Fibroblast of the conjunctiva (primary cell): Measurements from ENCODE around the gene CCDC188.

Experiments
- DNase-seq: peaks from one replicate; pipeline ENCODE4 v3.0.0-alpha.2; 2010; ENCODE audit warnings: low read depth

The CCDC188 gene

DNA sequence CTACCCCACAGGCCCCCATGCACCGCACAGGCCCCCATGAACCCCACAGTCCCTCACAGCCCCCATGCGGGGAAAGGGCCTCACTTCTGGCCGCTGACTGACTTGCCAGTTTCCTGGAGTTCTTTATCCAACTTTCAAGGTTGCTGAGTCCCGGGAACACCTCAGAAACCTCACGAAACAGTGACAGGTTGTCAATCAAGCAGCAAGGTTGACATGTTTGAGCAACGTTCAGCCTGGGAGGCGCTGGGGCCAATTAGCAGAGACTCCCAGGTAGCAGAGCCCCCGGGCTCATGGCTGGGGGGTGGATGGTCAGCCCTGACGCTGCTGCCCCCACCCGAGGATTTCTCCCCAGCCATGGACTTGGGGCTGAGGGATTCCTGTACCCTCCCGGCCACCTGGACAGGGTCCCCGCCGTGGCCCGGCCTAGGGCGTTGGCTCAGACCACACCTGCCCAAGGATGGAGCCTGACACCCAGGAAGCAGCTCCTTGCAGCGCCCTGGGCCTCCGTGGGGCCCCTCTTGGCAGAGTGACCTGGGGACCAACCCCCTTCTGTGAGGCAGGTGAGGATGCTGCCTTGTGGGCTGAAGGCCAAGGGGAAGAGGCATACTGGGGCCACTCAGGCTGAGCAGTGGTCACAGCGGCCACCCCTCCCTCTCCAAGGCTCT lies 33.8 kb upstream of the CCDC188 start:
- DNase-seq: no peak

- no peak for DNase-seq
Observed at GRCh38 chr22:20183823-20184222, 33.0 kb upstream of the CCDC188 start.

GRCh38 chr22:20183101-20183500 lies 32.2 kb upstream of the CCDC188 start:
- DNase-seq: no peak

- DNase-seq: no peak
Observed at GRCh38 chr22:20182365-20182764, 31.5 kb upstream of the CCDC188 start.

DNA sequence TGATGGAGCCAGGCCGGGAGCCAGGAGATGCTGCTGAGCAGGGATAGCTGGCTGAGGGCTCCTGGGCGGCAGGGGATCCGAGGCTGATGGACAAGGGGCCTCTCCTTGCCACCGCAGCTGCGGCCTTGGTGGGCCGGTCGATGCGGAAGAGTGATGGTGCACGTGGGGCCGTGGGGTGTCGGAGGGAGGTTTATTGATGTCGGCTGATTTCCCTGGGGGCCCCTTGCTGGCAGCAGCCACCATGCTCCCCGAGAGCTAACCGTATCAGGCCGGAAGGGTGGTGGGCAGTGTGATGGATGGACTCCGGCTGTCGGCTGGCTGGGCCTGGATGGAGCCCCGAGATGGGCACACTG lies 31.0 kb upstream of the CCDC188 start:
- DNase-seq: no peak

DNA sequence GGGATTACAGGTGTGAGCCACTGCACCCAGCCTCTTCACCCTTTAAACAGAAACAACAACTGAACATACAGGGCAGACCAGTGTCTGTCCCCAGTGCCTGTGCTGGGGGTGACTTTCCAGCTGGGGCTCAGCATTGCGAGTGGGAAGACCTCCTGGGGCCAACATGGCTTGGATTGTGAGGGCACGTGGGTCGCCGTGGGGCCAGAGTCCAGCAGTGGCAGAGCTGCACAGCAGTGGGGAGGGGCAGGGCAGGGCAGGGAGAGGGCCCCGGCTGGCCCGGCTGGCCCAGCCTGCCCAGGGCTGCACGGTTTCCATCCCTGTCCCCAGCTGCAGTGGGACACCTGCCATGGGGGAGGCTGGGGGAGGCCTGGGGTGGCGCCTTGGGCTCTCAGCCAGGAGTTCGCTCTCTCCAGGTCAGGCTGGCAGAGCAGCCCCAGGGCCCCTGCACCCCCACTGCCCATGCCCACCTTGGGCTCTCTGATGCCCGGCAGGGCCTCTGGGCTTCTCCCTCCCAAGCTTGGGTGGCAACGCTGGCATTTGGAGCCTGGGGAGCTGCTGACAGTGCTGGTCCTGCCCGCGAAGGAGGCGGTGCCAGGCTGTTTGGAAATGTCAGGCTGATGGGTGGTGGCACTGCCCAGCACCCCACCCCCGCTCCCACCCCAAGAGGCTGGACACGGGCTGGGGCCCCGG lies 30.5 kb upstream of the CCDC188 start:
- DNase-seq: no peak

GRCh38 chr22:20180640-20181039 lies 29.8 kb upstream of the CCDC188 start:
- no peak for DNase-seq

GRCh38 chr22:20180245-20180630 lies 29.4 kb upstream of the CCDC188 start:
- no peak for DNase-seq

- no peak for DNase-seq
Observed at GRCh38 chr22:20179455-20180244, 28.8 kb upstream of the CCDC188 start.

DNA sequence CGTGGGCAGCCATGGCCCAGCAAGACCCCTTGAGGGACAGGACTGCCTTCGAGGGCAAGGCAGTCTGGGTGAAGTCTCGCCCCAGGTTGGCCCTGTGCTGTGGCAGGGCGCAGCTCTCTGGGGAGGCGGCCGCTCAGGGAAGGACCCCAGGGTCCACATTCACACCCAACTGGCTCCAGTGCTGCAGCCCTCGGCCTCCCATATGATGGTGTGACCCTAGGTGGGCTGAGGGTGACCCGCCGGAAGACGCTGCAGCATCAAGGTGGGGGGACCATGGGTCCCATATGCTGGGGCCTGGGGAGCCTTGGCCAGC lies 28.0 kb upstream of the CCDC188 start:
- no peak for DNase-seq

GRCh38 chr22:20178075-20178914 lies 27.4 kb upstream of the CCDC188 start:
- DNase-seq: no peak

GRCh38 chr22:20177217-20177911 lies 26.5 kb upstream of the CCDC188 start:
- no peak for DNase-seq

DNA sequence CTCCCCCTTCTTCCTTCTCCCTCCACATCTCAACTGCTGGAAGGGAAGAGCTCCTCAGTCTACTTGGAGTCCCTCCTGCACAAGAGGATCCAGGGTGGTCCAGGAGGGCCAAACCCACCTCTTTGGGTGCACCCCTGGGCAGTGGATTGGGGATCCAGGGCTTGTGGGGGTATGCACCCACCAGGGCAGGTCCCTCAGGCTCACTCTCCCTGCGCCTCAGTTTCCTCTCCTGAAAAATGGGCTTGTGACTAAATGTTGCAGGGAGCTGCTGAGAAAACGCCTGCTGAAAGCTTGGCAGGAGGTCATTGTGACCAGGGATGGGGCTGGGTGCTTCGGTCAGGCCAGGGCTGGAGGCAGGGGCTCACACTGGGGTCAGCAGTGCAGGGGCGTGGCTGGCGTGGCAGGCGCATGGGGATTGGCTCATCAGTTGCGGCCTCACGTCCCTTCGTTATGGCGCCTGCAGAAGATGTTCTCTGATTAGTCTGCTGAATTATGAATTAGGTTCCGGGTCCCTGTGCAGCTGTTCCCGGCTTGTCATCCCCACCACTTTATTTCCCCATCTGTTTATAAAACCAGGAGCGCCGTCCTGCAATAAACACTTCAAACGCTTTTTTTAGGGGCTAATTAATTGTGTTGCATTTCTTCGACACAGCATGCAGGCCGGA lies 25.7 kb upstream of the CCDC188 start:
- DNase-seq: no peak

DNA sequence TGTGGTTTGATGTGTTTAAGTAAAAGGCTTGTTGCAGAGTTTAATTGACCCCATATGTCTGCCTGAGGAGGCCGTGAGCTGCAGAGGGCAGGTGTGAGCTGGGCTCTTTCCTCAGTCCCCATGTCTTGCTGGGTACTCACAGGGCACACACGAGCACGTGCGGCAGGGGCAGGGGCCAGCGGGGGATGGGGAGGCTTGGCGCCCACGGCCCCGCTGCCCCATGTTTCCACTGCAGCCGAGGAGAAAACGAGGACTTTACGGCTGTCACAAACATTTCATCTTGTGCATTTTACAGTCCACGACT lies 24.7 kb upstream of the CCDC188 start:
- no peak for DNase-seq

GRCh38 chr22:20174785-20175596 lies 24.1 kb upstream of the CCDC188 start:
- DNase-seq: no peak

DNA sequence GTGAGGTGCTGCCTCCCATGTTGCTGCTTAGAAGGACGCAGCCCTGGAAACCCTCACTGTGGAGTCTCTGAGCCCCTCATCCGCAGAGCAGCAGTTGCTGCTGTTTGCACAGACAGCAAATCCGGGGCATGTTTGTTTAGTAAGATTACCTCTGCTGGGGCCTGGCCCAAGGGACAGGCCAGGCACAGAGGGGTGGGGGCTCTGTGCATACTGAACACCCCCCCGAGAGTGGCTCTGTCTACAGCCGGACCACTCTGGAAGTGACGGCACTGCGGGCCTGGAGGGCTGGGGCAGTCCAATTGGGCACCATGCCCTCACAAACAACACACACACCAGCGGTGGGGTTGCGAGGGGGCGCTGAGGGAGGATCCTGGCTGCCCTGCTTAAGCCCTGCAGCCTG lies 22.9 kb upstream of the CCDC188 start:
- DNase-seq: no peak

DNA sequence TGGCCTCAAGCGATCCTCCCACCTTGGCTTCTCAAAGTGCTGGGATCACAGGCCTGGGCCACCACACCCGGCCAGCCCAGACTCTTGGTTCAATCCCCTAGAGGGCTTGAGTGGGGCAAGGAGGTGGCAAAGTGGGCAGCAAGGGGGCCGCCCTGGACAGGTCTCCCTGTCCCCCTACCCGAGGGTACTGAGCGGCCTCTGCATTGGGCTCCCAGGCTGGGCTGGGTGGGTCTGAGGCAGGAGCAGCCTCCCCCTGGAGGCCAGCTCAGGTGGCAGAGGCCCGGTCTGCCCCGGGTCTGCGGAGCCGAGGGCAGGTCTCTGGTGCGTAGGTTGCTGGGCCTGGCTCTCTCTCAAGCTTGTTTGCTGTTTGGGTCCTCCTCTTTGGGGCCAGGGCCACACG lies 22.4 kb upstream of the CCDC188 start:
- no peak for DNase-seq

GRCh38 chr22:20172141-20172613 lies 21.3 kb upstream of the CCDC188 start:
- no peak for DNase-seq

- DNase-seq: no peak
Observed at GRCh38 chr22:20171288-20172140, 20.7 kb upstream of the CCDC188 start.

- no peak for DNase-seq
Observed at GRCh38 chr22:20170170-20170569, 19.3 kb upstream of the CCDC188 start.
